ENCODE data around the gene TBCK. TPM values are rescaled to one million over a fixed set of nuclear protein-coding genes. Genes with fewer than 3 reads are reported as not detected.

Gene TBCK
- 10 to 100 TPM; 11.3 to 34.9 (median 22.2) TPM for polyA plus RNA-seq (ENCODE audit: low read depth in 6 of 6)

GRCh38 chr4:106315968-106316772, at the start of gene TBCK, which contains the start of gene AIMP1:
Gene TBCK (minus strand): TSS chr4:106316209. CDS start chr4:106308960, 7,249 bp downstream.
Gene AIMP1 (plus strand): TSS chr4:106316550. CDS start chr4:106325010, 8,460 bp downstream.
- peaks cover 0 to 11% of the 10 kb centered on the region in 2 donors for H3K36me3 Mint-ChIP-seq

GRCh38 chr4:106365613-106366012, 49.6 kb upstream of the TBCK start:
- peaks cover 0 to 30% (median 18%) of the 10 kb centered on the region in 3 donors for H3K27me3 Mint-ChIP-seq
- H3K27ac Mint-ChIP-seq = no peak overlapping the region
- H3K36me3 Mint-ChIP-seq = no peaks in the 10 kb centered on the region
- ATAC-seq (ENCODE audit: low read depth in 2 of 2) (no peak), DNase-seq (no peak)
- no peaks in the 10 kb centered on the region for H3K4me1 Mint-ChIP-seq
- peaks cover 0 to 2% (median 0%) of the 10 kb centered on the region in 7 donors for H3K9me3 Mint-ChIP-seq
- H3K4me3 Mint-ChIP-seq = no peak overlapping the region

More at GRCh38 chr4:106315968-106316772, at the start of gene TBCK, which contains the start of gene AIMP1:
- peak within 1 kb of the TSS in 1 of 6 donors; percentile 82 for H3K27ac Mint-ChIP-seq
- H3K9me3 Mint-ChIP-seq = peaks cover 0 to 2% (median 0%) of the 10 kb centered on the region in 7 donors
- peaks cover 22 to 27% (median 25%) of the 10 kb centered on the region in 3 donors for H3K4me1 Mint-ChIP-seq
- DNase-seq (peak; percentile 90), ATAC-seq (ENCODE audit: low read depth in 2 of 2) (peak; percentile 84 to 85)
- no peaks in the 10 kb centered on the region for H3K27me3 Mint-ChIP-seq
- peak within 1 kb of the TSS in 2 of 8 donors; percentile 60 to 84 for H3K4me3 Mint-ChIP-seq

- no peak overlapping the region for H3K27ac Mint-ChIP-seq
- H3K4me1 Mint-ChIP-seq = no peaks in the 10 kb centered on the region
- no peaks in the 10 kb centered on the region for H3K9me3 Mint-ChIP-seq
- ATAC-seq (ENCODE audit: low read depth in 2 of 2) (no peak), DNase-seq (no peak)
- H3K4me3 Mint-ChIP-seq = no peak overlapping the region
- H3K36me3 Mint-ChIP-seq = no peaks in the 10 kb centered on the region
- peaks cover 0 to 21% (median 12%) of the 10 kb centered on the region in 3 donors for H3K27me3 Mint-ChIP-seq
These were observed 48.3 kb upstream of the TBCK start for GRCh38 chr4:106364282-106364681.

DNA sequence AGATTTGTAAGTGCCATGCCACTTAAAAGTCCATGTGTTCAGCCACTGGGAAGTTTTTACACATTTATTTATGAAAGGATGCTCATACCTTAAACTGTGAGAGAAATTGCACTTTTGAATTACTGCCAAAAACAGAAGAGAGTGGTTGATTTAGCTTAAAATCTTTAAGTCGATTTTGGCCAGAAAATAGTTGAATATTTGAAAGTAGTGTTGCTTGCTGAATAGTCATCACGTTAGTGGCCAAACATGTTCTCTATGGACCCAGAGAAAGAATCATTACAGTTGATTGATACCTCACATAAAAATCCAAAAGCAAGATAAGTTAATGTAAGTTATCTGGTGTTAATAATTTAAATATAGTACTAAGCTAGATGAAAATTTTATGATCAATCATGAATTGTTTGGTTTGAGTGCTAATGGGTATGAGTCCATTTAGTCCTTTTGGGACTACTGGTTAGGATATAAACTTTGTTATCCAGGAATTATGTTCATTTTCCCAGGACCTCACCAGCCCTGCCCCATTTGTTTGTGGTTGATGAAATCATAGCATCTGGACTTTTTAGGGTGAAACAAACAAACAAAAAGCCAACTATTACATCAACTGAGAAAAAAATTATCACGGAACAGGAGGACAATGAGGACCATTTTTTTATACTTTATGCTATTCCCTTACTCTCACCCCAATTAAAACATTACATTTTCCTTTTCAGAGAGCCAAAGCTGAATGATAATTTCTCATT, 46.2 kb upstream of the TBCK start:
- H3K27ac Mint-ChIP-seq = no peak overlapping the region
- H3K27me3 Mint-ChIP-seq = peaks cover 0 to 16% (median 8%) of the 10 kb centered on the region in 3 donors
- no peak for ATAC-seq (ENCODE audit: low read depth in 2 of 2)
- H3K9me3 Mint-ChIP-seq = no peaks in the 10 kb centered on the region
- H3K4me3 Mint-ChIP-seq = no peak overlapping the region
- no peaks in the 10 kb centered on the region for H3K36me3 Mint-ChIP-seq
- DNase-seq = no peak
- no peaks in the 10 kb centered on the region for H3K4me1 Mint-ChIP-seq

DNA sequence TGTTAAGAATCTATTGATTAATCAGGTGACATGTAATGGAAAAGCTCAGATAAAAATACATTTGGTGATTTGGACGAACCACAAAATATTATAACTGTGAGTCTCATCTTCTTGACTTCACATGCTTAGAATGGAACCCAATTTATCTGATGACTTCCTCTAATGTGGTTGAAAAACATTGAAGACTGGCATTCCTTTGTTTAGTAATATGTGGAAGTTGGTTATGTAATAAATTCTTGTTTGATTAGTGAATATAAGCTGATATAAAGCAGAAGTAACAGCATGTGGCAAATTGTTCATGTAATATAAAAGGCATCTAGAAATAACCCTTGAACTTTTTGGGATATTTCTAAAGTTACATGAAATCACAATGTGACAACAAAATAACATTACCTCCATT, 42.9 kb upstream of the TBCK start:
- Mint-ChIP-seq H3K27me3 (peaks cover 0 to 4% (median 0%) of the 10 kb centered on the region in 3 donors), H3K36me3 (no peaks in the 10 kb centered on the region), H3K27ac (no peak overlapping the region), H3K4me3 (no peak overlapping the region), H3K4me1 (no peaks in the 10 kb centered on the region), H3K9me3 (no peaks in the 10 kb centered on the region)
- ATAC-seq (ENCODE audit: low read depth in 2 of 2) (no peak), DNase-seq (no peak)

DNA sequence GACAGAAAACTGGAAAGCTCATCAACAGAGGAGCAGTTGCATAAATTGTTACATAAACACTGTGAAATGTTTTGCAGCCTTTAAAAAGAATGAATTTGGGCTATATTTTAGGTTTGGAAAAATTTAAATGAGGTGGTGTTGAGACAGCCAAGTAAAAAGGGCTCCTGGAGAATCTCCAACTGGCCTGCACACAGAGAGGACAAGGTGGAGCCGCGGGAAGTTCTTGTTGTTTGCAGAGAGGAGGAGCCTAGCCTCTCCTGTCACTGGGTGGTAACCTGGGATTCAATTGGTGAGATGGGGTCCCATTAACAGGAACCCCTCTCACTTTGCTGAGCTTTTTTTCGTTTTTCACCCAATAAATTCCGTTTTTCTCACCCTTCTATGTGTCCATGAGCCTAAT, 39.2 kb upstream of the TBCK start:
- Mint-ChIP-seq H3K9me3 (no peaks in the 10 kb centered on the region), H3K4me1 (peaks cover 0 to 4% (median 0%) of the 10 kb centered on the region in 3 donors), H3K27ac (no peak overlapping the region)

GRCh38 chr4:106353786-106354185, 37.8 kb upstream of the TBCK start:
- peaks cover 0 to 4% (median 0%) of the 10 kb centered on the region in 3 donors for H3K4me1 Mint-ChIP-seq
- no peak overlapping the region for H3K4me3 Mint-ChIP-seq
- no peaks in the 10 kb centered on the region for H3K27me3 Mint-ChIP-seq
- H3K27ac Mint-ChIP-seq = no peak overlapping the region
- no peak for ATAC-seq (ENCODE audit: low read depth in 2 of 2)
- H3K36me3 Mint-ChIP-seq = peaks cover 0 to 1% of the 10 kb centered on the region in 2 donors
- DNase-seq = no peak
- H3K9me3 Mint-ChIP-seq = no peaks in the 10 kb centered on the region

More for the DNA sequence above, 39.2 kb upstream of the TBCK start:
- no peaks in the 10 kb centered on the region for H3K27me3 Mint-ChIP-seq
- ATAC-seq (ENCODE audit: low read depth in 2 of 2) (no peak), DNase-seq (no peak)
- no peak overlapping the region for H3K4me3 Mint-ChIP-seq
- H3K36me3 Mint-ChIP-seq = no peaks in the 10 kb centered on the region

- ATAC-seq (ENCODE audit: low read depth in 2 of 2) (no peak), DNase-seq (no peak)
- H3K27ac Mint-ChIP-seq = no peak overlapping the region
- peaks cover 0 to 4% (median 0%) of the 10 kb centered on the region in 3 donors for H3K4me1 Mint-ChIP-seq
- peaks cover 7 to 18% of the 10 kb centered on the region in 2 donors for H3K36me3 Mint-ChIP-seq
- no peaks in the 10 kb centered on the region for H3K27me3 Mint-ChIP-seq
- no peaks in the 10 kb centered on the region for H3K9me3 Mint-ChIP-seq
- H3K4me3 Mint-ChIP-seq = no peak overlapping the region
These were observed 35.0 kb upstream of the TBCK start for GRCh38 chr4:106351016-106351415.

GRCh38 chr4:106347167-106347566, 31.2 kb upstream of the TBCK start:
- Mint-ChIP-seq H3K9me3 (peaks cover 0 to 2% (median 0%) of the 10 kb centered on the region in 7 donors), H3K27ac (no peak overlapping the region), H3K4me1 (peaks cover 10 to 15% (median 12%) of the 10 kb centered on the region in 3 donors), H3K27me3 (no peaks in the 10 kb centered on the region), H3K36me3 (peaks cover 15 to 36% of the 10 kb centered on the region in 2 donors), H3K4me3 (no peak overlapping the region)
- DNase-seq = no peak
- ATAC-seq (ENCODE audit: low read depth in 2 of 2) = no peak

GRCh38 chr4:106344647-106344970, 28.6 kb upstream of the TBCK start:
- H3K27me3 Mint-ChIP-seq = no peaks in the 10 kb centered on the region
- H3K27ac Mint-ChIP-seq = no peak overlapping the region
- H3K36me3 Mint-ChIP-seq = peaks cover 30 to 61% of the 10 kb centered on the region in 2 donors
- H3K9me3 Mint-ChIP-seq = peaks cover 0 to 14% (median 4%) of the 10 kb centered on the region in 7 donors
- H3K4me3 Mint-ChIP-seq = no peak overlapping the region
- ATAC-seq (ENCODE audit: low read depth in 2 of 2) (no peak), DNase-seq (no peak)
- H3K4me1 Mint-ChIP-seq = peaks cover 24 to 31% (median 29%) of the 10 kb centered on the region in 3 donors

DNA sequence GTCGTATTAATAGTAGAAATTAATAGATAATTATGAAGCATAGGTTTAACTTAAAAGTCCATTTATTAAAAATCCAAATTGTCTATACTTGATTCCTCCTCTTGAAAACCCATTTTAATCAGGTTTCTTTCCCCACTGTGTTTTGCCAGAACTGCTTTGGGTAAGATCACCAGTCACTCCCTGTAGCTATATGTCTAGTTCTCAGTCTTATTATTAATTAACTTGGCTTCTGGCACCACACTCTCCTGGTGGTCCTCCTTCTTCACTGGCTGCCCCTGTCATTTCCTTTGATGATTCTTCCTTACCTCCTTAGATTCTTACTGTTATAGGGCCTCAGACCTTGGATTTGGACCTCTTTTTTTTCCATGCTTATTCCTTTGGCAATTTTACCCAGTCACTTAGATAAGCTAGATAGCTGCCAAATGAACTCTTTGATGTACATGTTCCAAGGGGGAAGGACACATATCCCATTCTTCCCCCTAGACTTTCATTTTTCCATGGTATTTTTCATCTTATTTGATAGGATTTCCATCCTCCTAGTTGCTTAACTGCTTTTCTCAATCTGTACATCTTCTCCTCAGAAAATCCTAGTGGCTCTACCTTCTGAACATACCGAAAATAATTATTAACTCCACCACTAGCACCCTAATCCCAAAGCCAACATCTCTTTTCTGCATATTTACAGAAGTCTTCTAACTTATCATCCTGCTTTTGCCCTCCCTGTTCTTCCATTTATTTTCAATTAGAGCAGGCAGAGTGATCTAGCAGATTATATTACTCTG, 28.0 kb upstream of the TBCK start:
- Mint-ChIP-seq H3K4me3 (no peak overlapping the region), H3K36me3 (peaks cover 36 to 66% of the 10 kb centered on the region in 2 donors), H3K27ac (peak overlapping the region in 2 of 6 donors; percentile 14 to 54), H3K4me1 (peaks cover 27 to 36% (median 32%) of the 10 kb centered on the region in 3 donors), H3K9me3 (peaks cover 0 to 16% (median 4%) of the 10 kb centered on the region in 7 donors), H3K27me3 (no peaks in the 10 kb centered on the region)
- ATAC-seq (ENCODE audit: low read depth in 2 of 2) (no peak), DNase-seq (no peak)

GRCh38 chr4:106340774-106341173, 24.8 kb upstream of the TBCK start:
- peaks cover 27 to 38% (median 34%) of the 10 kb centered on the region in 3 donors for H3K4me1 Mint-ChIP-seq
- no peak for ATAC-seq (ENCODE audit: low read depth in 2 of 2)
- H3K4me3 Mint-ChIP-seq = peak overlapping the region in 2 of 8 donors; percentile 42 to 43
- peak overlapping the region in 2 of 6 donors; percentile 11 to 13 for H3K27ac Mint-ChIP-seq
- no peak for DNase-seq
- H3K27me3 Mint-ChIP-seq = no peaks in the 10 kb centered on the region
- peaks cover 6 to 31% (median 10%) of the 10 kb centered on the region in 7 donors for H3K9me3 Mint-ChIP-seq
- peaks cover 56 to 72% of the 10 kb centered on the region in 2 donors for H3K36me3 Mint-ChIP-seq

DNA sequence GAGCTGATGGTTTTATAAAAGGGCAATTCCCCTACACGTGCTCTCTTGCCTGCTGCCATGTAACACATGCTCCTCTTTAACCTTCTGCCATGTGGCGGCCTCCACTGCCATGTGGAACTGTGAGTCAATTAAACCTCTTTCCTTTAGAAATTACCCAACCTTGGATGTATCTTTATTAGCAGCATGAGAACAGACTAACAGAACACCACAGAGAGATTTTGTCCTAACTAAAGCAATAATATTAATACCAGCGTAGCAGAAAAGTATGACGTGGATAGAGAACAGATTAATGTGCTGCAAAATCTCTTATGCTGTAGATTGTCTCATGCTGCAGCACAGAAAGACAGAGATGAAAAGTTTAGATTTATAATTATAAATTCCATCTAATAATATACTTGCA, 23.4 kb upstream of the TBCK start:
- Mint-ChIP-seq H3K4me3 (peak overlapping the region in 2 of 8 donors; percentile 6 to 10), H3K27ac (no peak overlapping the region), H3K36me3 (peaks cover 51 to 77% of the 10 kb centered on the region in 2 donors), H3K4me1 (peaks cover 24 to 38% (median 34%) of the 10 kb centered on the region in 3 donors), H3K9me3 (peaks cover 6 to 31% (median 10%) of the 10 kb centered on the region in 7 donors), H3K27me3 (no peaks in the 10 kb centered on the region)
- DNase-seq (no peak), ATAC-seq (ENCODE audit: low read depth in 2 of 2) (no peak)

Measured in naive B cell (primary cell).